SK-N-SH (cell line): Measurements from ENCODE around the gene ZCCHC7. TPM values are rescaled to one million over a fixed set of nuclear protein-coding genes. Genes with fewer than 3 reads are reported as not detected.

ENCODE experiments used
- CTCF ChIA-PET: fragments of 300-600, 350-600 bp; formaldehyde crosslinking; extraction: SDS; loops from one replicate; lab custom pipeline; 2021; lab: Yijun Ruan, JAX
- POLR2A ChIA-PET: fragments of 350-600 bp; sonication (Branson Sonifier 250); formaldehyde crosslinking; extraction: SDS; loops from one replicate; lab custom pipeline; 2020; ENCODE audit warnings: antibody characterized with exemption, inconsistent platforms; lab: Yijun Ruan, JAX
- DNase-seq: peaks from one replicate; pipeline ENCODE4 v3.0.0; 2012
- H2AFZ ChIP-seq: fragments of 200-600 bp; sonication (generic); 2 replicates; pipeline ENCODE4 v1.8.1; 2016; ENCODE audit warnings: antibody characterized with exemption, mild to moderate bottlenecking, low read depth
- H3F3A ChIP-seq: fragments of 200-600 bp; sonication (generic); replicated peaks from 2 replicates; pipeline ENCODE3; 2016; ENCODE audit warnings: antibody characterized with exemption, mild to moderate bottlenecking; ENCODE audit not compliant: insufficient read depth
- H3K27ac ChIP-seq, 2 experiments: fragments of 200-500 bp in 1 of 2; fragments of 200-600 bp in 1 of 2; sonication (Bioruptor generic) in 1 of 2; sonication (generic), shearing (Covaris generic) in 1 of 2; 2 replicates each; pipeline versions ENCODE4 v1.5.1 to v1.6.1; 2014 to 2016; ENCODE audit warnings: low read depth in 2 of 2, inconsistent platforms in 1 of 2, low read length in 1 of 2, mild to moderate bottlenecking in 1 of 2, mixed read lengths in 1 of 2
- H3K27me3 ChIP-seq: fragments of 200-600 bp; sonication (generic), shearing (Covaris generic); 2 replicates; pipeline ENCODE4 v1.6.1; 2016; ENCODE audit warnings: mixed run types; ENCODE audit not compliant: insufficient read depth
- H3K36me3 ChIP-seq, 2 experiments: fragments of 200-500 bp in 1 of 2; fragments of 200-600 bp in 1 of 2; sonication (Bioruptor generic) in 1 of 2; sonication (generic) in 1 of 2; replicated peaks in 1 of 2; 2 replicates each; pipeline versions ENCODE3 to v1.5.1; 2014 to 2016; ENCODE audit warnings: low read length in 1 of 2, mild to moderate bottlenecking in 1 of 2; ENCODE audit not compliant: insufficient read depth in 2 of 2, control insufficient read depth in 1 of 2
- H3K4me1 ChIP-seq, 2 experiments: fragments of 200-500 bp in 1 of 2; fragments of 200-600 bp in 1 of 2; sonication (Bioruptor generic) in 1 of 2; sonication (generic), shearing (Covaris generic) in 1 of 2; 2 replicates each; pipeline versions ENCODE4 v1.5.1 to v1.6.1; 2014 to 2016; ENCODE audit warnings: low read depth in 1 of 2, low read length in 1 of 2, mixed run types in 1 of 2; ENCODE audit not compliant: insufficient read depth in 2 of 2, control insufficient read depth in 1 of 2
- H3K4me2 ChIP-seq: fragments of 200-600 bp; sonication (generic), shearing (Covaris generic); 2 replicates; pipeline ENCODE4 v1.6.1; 2017; ENCODE audit warnings: mixed run types
- H3K4me3 ChIP-seq, 2 experiments: fragments of 200-500 bp in 1 of 2; fragments of 200-600 bp in 1 of 2; sonication (Bioruptor generic) in 1 of 2; sonication (generic), shearing (Covaris generic) in 1 of 2; 2 replicates each; pipeline versions ENCODE4 v1.5.1 to v1.8.1; 2014 to 2016; ENCODE audit warnings: low read depth in 2 of 2, inconsistent platforms in 1 of 2, low read length in 1 of 2, mild to moderate bottlenecking in 1 of 2, mixed read lengths in 1 of 2, moderate library complexity in 1 of 2
- H3K79me2 ChIP-seq: fragments of 200-600 bp; sonication (generic); 2 replicates; pipeline ENCODE4 v1.8.1; 2017; ENCODE audit warnings: mild to moderate bottlenecking; ENCODE audit not compliant: insufficient read depth
- H3K9ac ChIP-seq: fragments of 200-600 bp; sonication (generic); 2 replicates; pipeline ENCODE4 v1.6.1; 2017; ENCODE audit warnings: mixed run types
- H3K9me2 ChIP-seq: fragments of 200-600 bp; sonication (generic); 2 replicates; pipeline ENCODE4 v1.6.1; 2017; ENCODE audit warnings: mixed run types
- H3K9me3 ChIP-seq: fragments of 200-600 bp; sonication (generic); 2 replicates; pipeline ENCODE4 v1.6.1; 2017; ENCODE audit warnings: mixed run types, mild to moderate bottlenecking, moderate library complexity
- H4K20me1 ChIP-seq: fragments of 200-600 bp; sonication (generic); 2 replicates; pipeline ENCODE4 v1.6.1; 2017; ENCODE audit warnings: mild to moderate bottlenecking, mixed run types; ENCODE audit not compliant: insufficient read depth
- CTCF ChIP-seq: fragments of 200-600 bp; sonication (generic); IDR thresholded peaks from 2 replicates; pipeline ENCODE4 v1.6.1; 2017; ENCODE audit warnings: antibody characterized with exemption, mild to moderate bottlenecking, moderate library complexity
- ELF1 ChIP-seq: IDR thresholded peaks from 2 replicates; pipeline ENCODE4 v1.4.0; 2012
- EZH2phosphoT487 ChIP-seq: fragments of 200-600 bp; sonication (generic); IDR thresholded peaks from 2 replicates; pipeline ENCODE4 v1.6.1; 2017; ENCODE audit warnings: low read depth, mixed run types, mild to moderate bottlenecking, antibody characterized with exemption, moderate library complexity, borderline replicate concordance
- FOSL2 ChIP-seq: IDR thresholded peaks from 2 replicates; pipeline ENCODE4 v1.4.0; 2012; ENCODE audit warnings: low read depth, mild to moderate bottlenecking, moderate library complexity, borderline replicate concordance
- FOXM1 ChIP-seq: IDR thresholded peaks from 2 replicates; pipeline ENCODE4 v1.4.0; 2012; ENCODE audit warnings: low read depth, mild to moderate bottlenecking
- IRF3 ChIP-seq: fragments of 150-350 bp; IDR thresholded peaks from 2 replicates; pipeline ENCODE4 v1.6.1; 2016; ENCODE audit warnings: mild to moderate bottlenecking, low read depth, low read length
- MAX ChIP-seq: IDR thresholded peaks from 2 replicates; pipeline ENCODE4 v1.4.0; 2012; ENCODE audit warnings: low read depth
- MXI1 ChIP-seq: IDR thresholded peaks from 2 replicates; pipeline ENCODE4 v1.6.1; 2012; ENCODE audit warnings: mild to moderate bottlenecking, low read depth, low read length, improper control_type of control experiment
- NRF1 ChIP-seq: IDR thresholded peaks from 2 replicates; pipeline ENCODE4 v1.6.1; 2012; ENCODE audit warnings: low read depth, mild to moderate bottlenecking, low read length
- PBX3 ChIP-seq: IDR thresholded peaks from 2 replicates; pipeline ENCODE4; 2012
- RAD21 ChIP-seq: IDR thresholded peaks from 2 replicates; pipeline ENCODE4 v1.6.1; 2012; ENCODE audit warnings: mild to moderate bottlenecking, low read length
- REST ChIP-seq: IDR thresholded peaks from 2 replicates; pipeline ENCODE4 v1.6.1; 2012; ENCODE audit warnings: mild to moderate bottlenecking, low read depth, low read length, moderate library complexity
- RFX5 ChIP-seq: IDR thresholded peaks from 2 replicates; pipeline ENCODE4 v1.6.1; 2012; ENCODE audit warnings: mild to moderate bottlenecking, improper control_type of control experiment, low read length
- SIN3A ChIP-seq: IDR thresholded peaks from 2 replicates; pipeline ENCODE4 v1.6.1; 2012; ENCODE audit warnings: low read depth, mild to moderate bottlenecking, low read length, moderate library complexity, borderline replicate concordance
- SMC3 ChIP-seq: IDR thresholded peaks from 2 replicates; pipeline ENCODE4 v1.6.1; 2012; ENCODE audit warnings: low read depth, low read length, improper control_type of control experiment
- TAF1 ChIP-seq: IDR thresholded peaks from 2 replicates; pipeline ENCODE4 v1.6.1; 2012; ENCODE audit warnings: low read depth, mild to moderate bottlenecking, low read length, moderate library complexity, borderline replicate concordance
- TCF12 ChIP-seq: IDR thresholded peaks from 2 replicates; pipeline ENCODE4 v1.4.0; 2012
- WGBS: methylation state at CpG from one replicate; pipeline ENCODE4 v1.1.6; 2017; ENCODE audit warnings: low lambda C conversion rate; 5-methylcytosine and 5-hydroxymethylcytosine counted together
- polyA plus RNA-seq, 3 experiments: library from polyadenylated mRNA; depleted of rRNA; stranded (reverse); fragments of >200 nt; gene quantifications; 2 replicates each; pipeline ENCODE4 v1.2.3, GENCODE V29; 2012

ZCCHC7 gene
- polyA plus RNA-seq, 1 of the 3 experiments (the other 2 are of a cell fraction): 12.6 TPM

- no peak for DNase-seq
- TF ChIP-seq RAD21: no peak
- no peak for TF ChIP-seq EZH2phosphoT487
- TF ChIP-seq IRF3: no peak
- TF ChIP-seq MXI1: no peak
- TF ChIP-seq REST: no peak
- no peak for TF ChIP-seq PBX3
- TF ChIP-seq FOXM1: no peak
- TF ChIP-seq NRF1: no peak
- no peak for TF ChIP-seq SMC3
- no peak for TF ChIP-seq FOSL2
- no peak for TF ChIP-seq RFX5
- no peak for TF ChIP-seq MAX
- TF ChIP-seq SIN3A: no peak
- no peak for TF ChIP-seq TAF1
- TF ChIP-seq CTCF: no peak
- no peak for TF ChIP-seq ELF1
- no peak for TF ChIP-seq TCF12
- no peaks in the 10 kb centered on the region for H4K20me1 ChIP-seq
- POLR2A ChIA-PET: no interaction called here
- H3K9ac ChIP-seq: no peak overlapping the region
- H3K4me1 ChIP-seq: peaks cover 0 to 10% of the 10 kb centered on the region in 2 experiments; a peak in 2 of 4 replicates
- no peak overlapping the region for H3K4me3 ChIP-seq
- no peak overlapping the region; the same call in 1 of the 2 replicates for H2AFZ ChIP-seq
- CTCF ChIA-PET: no interaction called here
- H3K36me3 ChIP-seq: no peaks in the 10 kb centered on the region
- no peaks in the 10 kb centered on the region for H3F3A ChIP-seq
- 54% methylated on average over 3 of the region's 3 CpGs for WGBS
- no peak overlapping the region for H3K4me2 ChIP-seq
- H3K27ac ChIP-seq: no peak overlapping the region
- no peaks in the 10 kb centered on the region for H3K27me3 ChIP-seq
- no peaks in the 10 kb centered on the region for H3K9me3 ChIP-seq
- no peaks in the 10 kb centered on the region for H3K79me2 ChIP-seq
- H3K9me2 ChIP-seq: no peaks in the 10 kb centered on the region
These were observed 17.9 kb upstream of the ZCCHC7 start for GRCh38 chr9:37102486-37102885.
